Natural killer cell (primary cell): ENCODE results near the gene MANSC4. TPM values are rescaled to one million over a fixed set of nuclear protein-coding genes. Genes with fewer than 3 reads are reported as not detected.

Source experiments
- ATAC-seq, 3 donors: fragments of 150-1000 bp in 2 of 3; fragments of 200-7000 bp in 1 of 3; cut with Tn5 transposase; 1 replicate in 1 of 3; 2 replicates in 2 of 3; pipeline ENCODE4 v1.10.0; 2021; ENCODE audit warnings: mild to moderate bottlenecking in 2 of 3, moderate library complexity in 2 of 3
- DNase-seq, 2 donors: peaks; one replicate each; pipeline versions ENCODE4 v3.0.0 to v3.0.0-alpha.2; 2013 to 2021; ENCODE audit warnings: mixed read lengths in 1 of 2
- H3K27ac ChIP-seq: one replicate; pipeline ENCODE4 v1.5.1; 2013; ENCODE audit warnings: mild to moderate bottlenecking, low read length
- H3K27me3 ChIP-seq: one replicate; pipeline ENCODE4 v1.6.1; 2013; ENCODE audit warnings: low read length; ENCODE audit not compliant: control insufficient read depth, insufficient read depth
- H3K36me3 ChIP-seq: one replicate; pipeline ENCODE4 v1.6.1; 2013; ENCODE audit warnings: low read length; ENCODE audit not compliant: control insufficient read depth, insufficient read depth
- H3K4me1 ChIP-seq: one replicate; pipeline ENCODE4 v1.6.1; 2013; ENCODE audit warnings: low read length; ENCODE audit not compliant: control insufficient read depth, insufficient read depth
- H3K4me3 ChIP-seq: one replicate; pipeline ENCODE4 v1.5.1; 2013; ENCODE audit warnings: low read length
- H3K9me3 ChIP-seq: one replicate; pipeline ENCODE4 v1.6.1; 2013; ENCODE audit warnings: low read length; ENCODE audit not compliant: control insufficient read depth, insufficient read depth
- H3K27ac Mint-ChIP-seq, 2 donors: one replicate each; pipeline ENCODE4 v1.8.0; 2022; ENCODE audit warnings: mild to moderate bottlenecking in 2 of 2, mixed read lengths in 2 of 2, moderate library complexity in 1 of 2
- H3K27me3 Mint-ChIP-seq, 2 donors: one replicate each; pipeline ENCODE4 v1.8.0; 2022; ENCODE audit warnings: low read depth in 2 of 2, mixed read lengths in 2 of 2
- H3K36me3 Mint-ChIP-seq: one replicate; pipeline ENCODE4 v1.8.0; 2022; ENCODE audit warnings: mixed read lengths
- H3K4me1 Mint-ChIP-seq, 2 donors: one replicate each; pipeline ENCODE4 v1.8.0; 2022; ENCODE audit warnings: mixed read lengths in 2 of 2
- H3K4me3 Mint-ChIP-seq: one replicate; pipeline ENCODE4 v1.8.0; 2022; ENCODE audit warnings: mild to moderate bottlenecking, moderate library complexity, mixed read lengths
- H3K9me3 Mint-ChIP-seq, 2 donors: one replicate each; pipeline ENCODE4 v1.8.0; 2022; ENCODE audit warnings: mixed read lengths in 2 of 2
- WGBS: methylation state at CpG from one replicate; pipeline ENCODE4 v1.1.7; 2013; ENCODE audit warnings: missing lambda C conversion rate; ENCODE audit not compliant: insufficient coverage; 5-methylcytosine and 5-hydroxymethylcytosine counted together
- intact Hi-C: fragments of 100-400 bp; cut with micrococcal nuclease; formaldehyde crosslinking; loops from one replicate; pipeline ENCODE4 v1.14.2; 2022
- total RNA-seq, 4 donors: library from RNA; stranded (reverse); fragments of 120-200 nt in 1 of 4; gene quantifications; one replicate each; pipeline versions ENCODE4 v1.2.3 to v1.2.4, GENCODE V29; 2013 to 2022
- TF ChIP-seq, protein P1 (sequence below): fragments of 200-600 bp; IDR thresholded peaks from one replicate; pipeline ENCODE4 v1.8.0; 2022; ENCODE audit warnings: antibody characterized with exemption

The MANSC4 gene
- total RNA-seq, 3 donors from 2014 or later (not counting 1 experiment from before 2014, with no cell fraction given), result not detected

DNA sequence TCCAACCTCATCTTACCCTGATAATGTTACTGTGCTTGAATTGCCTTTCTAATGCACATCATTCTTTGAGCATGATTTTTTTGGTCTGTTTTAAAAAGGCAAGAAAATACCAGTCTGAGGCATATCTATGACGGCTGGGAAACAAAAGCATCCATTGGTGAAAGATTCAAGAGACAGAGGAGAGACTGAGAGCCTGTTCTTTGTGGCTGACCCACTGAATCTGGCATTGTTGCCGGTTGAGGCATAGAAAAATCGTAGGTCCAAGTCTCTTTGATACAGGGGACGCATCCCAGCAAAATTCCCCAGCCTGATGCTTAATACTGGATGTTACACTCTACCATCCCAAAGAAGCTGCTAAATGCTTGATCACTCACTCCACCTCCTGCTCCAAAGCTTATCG is 2.9 kb downstream of the MANSC4 start:
- Mint-ChIP-seq H3K9me3 (no peaks in the 10 kb centered on the region), H3K36me3 (no peaks in the 10 kb centered on the region), H3K27ac (no peak overlapping the region), H3K27me3 (no peaks in the 10 kb centered on the region), H3K4me1 (peaks cover 13 to 20% of the 10 kb centered on the region in 2 donors), H3K4me3 (no peak overlapping the region)
- TF ChIP-seq, protein P1, sequence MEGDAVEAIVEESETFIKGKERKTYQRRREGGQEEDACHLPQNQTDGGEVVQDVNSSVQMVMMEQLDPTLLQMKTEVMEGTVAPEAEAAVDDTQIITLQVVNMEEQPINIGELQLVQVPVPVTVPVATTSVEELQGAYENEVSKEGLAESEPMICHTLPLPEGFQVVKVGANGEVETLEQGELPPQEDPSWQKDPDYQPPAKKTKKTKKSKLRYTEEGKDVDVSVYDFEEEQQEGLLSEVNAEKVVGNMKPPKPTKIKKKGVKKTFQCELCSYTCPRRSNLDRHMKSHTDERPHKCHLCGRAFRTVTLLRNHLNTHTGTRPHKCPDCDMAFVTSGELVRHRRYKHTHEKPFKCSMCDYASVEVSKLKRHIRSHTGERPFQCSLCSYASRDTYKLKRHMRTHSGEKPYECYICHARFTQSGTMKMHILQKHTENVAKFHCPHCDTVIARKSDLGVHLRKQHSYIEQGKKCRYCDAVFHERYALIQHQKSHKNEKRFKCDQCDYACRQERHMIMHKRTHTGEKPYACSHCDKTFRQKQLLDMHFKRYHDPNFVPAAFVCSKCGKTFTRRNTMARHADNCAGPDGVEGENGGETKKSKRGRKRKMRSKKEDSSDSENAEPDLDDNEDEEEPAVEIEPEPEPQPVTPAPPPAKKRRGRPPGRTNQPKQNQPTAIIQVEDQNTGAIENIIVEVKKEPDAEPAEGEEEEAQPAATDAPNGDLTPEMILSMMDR, result no peak
- Histone ChIP-seq H3K4me3 (no peak overlapping the region), H3K27ac (no peak overlapping the region), H3K9me3 (no peaks in the 10 kb centered on the region), H3K27me3 (no peaks in the 10 kb centered on the region), H3K36me3 (no peaks in the 10 kb centered on the region), H3K4me1 (peaks cover 20% of the 10 kb centered on the region)
- intact Hi-C loops, result no loop called here
- DNase-seq (no peak), ATAC-seq (no peak)
- WGBS, result 94% methylated on average over 5 of the region's 5 CpGs

DNA sequence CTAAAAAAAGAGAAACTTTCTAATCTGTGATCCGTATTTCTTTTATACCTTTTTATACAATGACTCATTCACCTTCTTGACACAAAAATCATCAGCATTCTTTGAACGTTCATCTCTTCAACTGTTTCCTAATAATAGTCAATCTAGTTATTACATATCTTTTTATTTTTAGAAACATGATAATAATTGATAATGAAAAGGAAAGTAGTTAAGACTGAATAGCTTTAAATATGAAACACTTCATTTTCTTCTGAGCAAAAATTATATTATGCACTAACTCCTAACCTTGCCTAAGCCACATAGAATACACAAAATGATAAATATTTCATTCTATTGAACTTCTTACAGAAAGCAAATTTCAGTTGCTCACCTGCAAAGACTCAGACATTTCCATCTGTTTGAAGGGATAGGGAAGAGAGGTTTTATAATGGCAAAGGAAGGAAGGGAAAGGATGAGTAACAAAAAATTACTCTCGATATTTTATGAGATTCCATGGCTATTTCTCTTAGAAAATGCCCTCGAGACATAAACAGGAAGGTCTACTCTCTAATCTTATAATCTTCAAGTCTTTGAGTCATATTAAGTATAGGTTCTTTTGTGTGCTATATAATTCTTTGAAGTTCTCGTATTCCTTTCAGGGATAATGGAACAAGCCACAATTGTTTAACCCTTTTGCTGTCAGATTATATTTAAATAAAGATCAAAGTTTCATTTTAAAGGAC is 7.5 kb downstream of the MANSC4 start:
- H3K27me3 Mint-ChIP-seq, result no peaks in the 10 kb centered on the region
- Histone ChIP-seq H3K4me1 (no peaks in the 10 kb centered on the region), H3K27ac (no peak overlapping the region), H3K4me3 (no peak overlapping the region), H3K27me3 (no peaks in the 10 kb centered on the region), H3K9me3 (no peaks in the 10 kb centered on the region), H3K36me3 (no peaks in the 10 kb centered on the region)
- DNase-seq (no peak), ATAC-seq (no peak)
- H3K36me3 Mint-ChIP-seq, result no peaks in the 10 kb centered on the region
- H3K4me3 Mint-ChIP-seq, result no peak overlapping the region
- H3K9me3 Mint-ChIP-seq, result no peaks in the 10 kb centered on the region
- TF ChIP-seq, protein P1, result no peak
- WGBS, result no CpG with 5 or more reads among the region's 5 CpGs
- intact Hi-C loops, result no loop called here
- H3K27ac Mint-ChIP-seq, result no peak overlapping the region
- no peaks in the 10 kb centered on the region for H3K4me1 Mint-ChIP-seq

DNA sequence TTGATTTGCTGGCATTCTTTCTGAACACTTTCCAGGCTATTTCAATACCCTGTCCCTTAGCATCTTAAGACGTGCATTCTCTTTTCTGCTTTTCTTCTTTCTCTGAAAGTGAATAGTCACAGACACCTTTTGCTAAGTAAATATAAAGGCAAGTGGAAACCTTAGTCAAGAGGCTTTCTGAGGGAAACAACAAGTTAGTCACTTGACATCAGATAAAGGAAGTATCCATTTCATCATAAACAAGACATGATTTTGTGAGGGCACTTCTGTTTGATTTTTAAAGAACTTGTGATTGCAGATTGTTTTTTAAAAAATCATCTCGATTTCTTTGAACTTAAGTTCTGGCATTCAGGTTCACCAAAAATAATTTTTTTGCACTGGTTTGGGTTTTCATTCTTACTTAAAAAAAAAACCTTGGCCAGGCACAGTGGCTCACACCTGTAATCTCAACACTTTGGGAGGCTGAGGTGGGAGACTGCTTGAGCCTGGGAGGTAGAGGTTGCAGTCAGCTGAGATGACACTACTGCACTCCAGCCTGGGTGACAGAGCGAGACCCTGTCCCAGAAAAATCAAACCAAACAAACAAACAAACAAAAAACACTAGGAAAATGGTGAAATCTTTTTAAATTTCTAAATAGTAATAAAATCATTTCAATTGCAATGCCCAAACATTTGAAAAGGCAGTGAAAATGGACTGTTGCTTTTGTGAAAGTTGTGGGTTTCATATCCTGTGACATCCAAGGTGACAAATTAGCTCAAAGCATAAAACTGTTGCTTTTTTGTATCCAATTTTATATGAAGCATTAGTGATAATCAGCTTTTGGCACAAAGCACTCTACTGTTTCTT is 8.3 kb downstream of the MANSC4 start:
- H3K4me1 Mint-ChIP-seq, result no peaks in the 10 kb centered on the region
- H3K27ac ChIP-seq, result no peak overlapping the region
- no peaks in the 10 kb centered on the region for H3K27me3 Mint-ChIP-seq
- H3K36me3 ChIP-seq, result no peaks in the 10 kb centered on the region
- H3K9me3 Mint-ChIP-seq, result no peaks in the 10 kb centered on the region
- TF ChIP-seq, protein P1, result no peak
- H3K9me3 ChIP-seq, result no peaks in the 10 kb centered on the region
- WGBS, result 88% methylated on average over 2 of the region's 3 CpGs
- no peak overlapping the region for H3K4me3 ChIP-seq
- H3K4me3 Mint-ChIP-seq, result no peak overlapping the region
- DNase-seq (no peak), ATAC-seq (no peak)
- no peaks in the 10 kb centered on the region for H3K27me3 ChIP-seq
- no peaks in the 10 kb centered on the region for H3K36me3 Mint-ChIP-seq
- no peaks in the 10 kb centered on the region for H3K4me1 ChIP-seq
- H3K27ac Mint-ChIP-seq, result no peak overlapping the region
- intact Hi-C loops, result no loop called here
